HFF-Myc (cell line): ENCODE results near the gene GBP7.

Experiments
- DNase-seq: peaks from one replicate; pipeline ENCODE4 v3.0.0-alpha.2; 2011; ENCODE audit warnings: low read depth; ENCODE audit errors: extremely low read depth
- H3K4me3 ChIP-seq: replicated peaks from 2 replicates; pipeline ENCODE4 v1.5.1; 2011; ENCODE audit warnings: low read depth, mild to moderate bottlenecking, control low read depth, low read length
- CTCF ChIP-seq: IDR thresholded peaks from 2 replicates; pipeline ENCODE4 v1.5.1; 2012; ENCODE audit warnings: mild to moderate bottlenecking, low read depth, low read length, control low read depth; ENCODE audit errors: missing control alignments

Gene GBP7

GRCh38 chr1:89121641-89122040, 54.2 kb downstream of the GBP7 start:
- TF ChIP-seq CTCF = no peak
- DNase-seq = no peak
- H3K4me3 ChIP-seq = no peak overlapping the region

GRCh38 chr1:89114662-89115061, 61.1 kb downstream of the GBP7 start:
- DNase-seq = no peak
- H3K4me3 ChIP-seq = no peak overlapping the region
- no peak for TF ChIP-seq CTCF

- TF ChIP-seq CTCF = no peak
- H3K4me3 ChIP-seq = no peak overlapping the region
- DNase-seq = no peak
These were observed 62.8 kb downstream of the GBP7 start for GRCh38 chr1:89112871-89113613.

- H3K4me3 ChIP-seq = no peak overlapping the region
- DNase-seq = no peak
- TF ChIP-seq CTCF = no peak
These were observed 71.1 kb downstream of the GBP7 start for GRCh38 chr1:89104687-89105086.

- no peak for DNase-seq
- no peak for TF ChIP-seq CTCF
These were observed 71.7 kb downstream of the GBP7 start for GRCh38 chr1:89104147-89104546.

GRCh38 chr1:89102021-89102420, 73.8 kb downstream of the GBP7 start:
- H3K4me3 ChIP-seq = no peak overlapping the region
- TF ChIP-seq CTCF = no peak
- DNase-seq = no peak

More at GRCh38 chr1:89104147-89104546, 71.7 kb downstream of the GBP7 start:
- no peak overlapping the region for H3K4me3 ChIP-seq

GRCh38 chr1:89100412-89100811, 75.4 kb downstream of the GBP7 start:
- H3K4me3 ChIP-seq = no peak overlapping the region
- TF ChIP-seq CTCF = no peak
- DNase-seq = no peak
